ENCODE data around the gene SMARCA5.

Gene SMARCA5

DNA sequence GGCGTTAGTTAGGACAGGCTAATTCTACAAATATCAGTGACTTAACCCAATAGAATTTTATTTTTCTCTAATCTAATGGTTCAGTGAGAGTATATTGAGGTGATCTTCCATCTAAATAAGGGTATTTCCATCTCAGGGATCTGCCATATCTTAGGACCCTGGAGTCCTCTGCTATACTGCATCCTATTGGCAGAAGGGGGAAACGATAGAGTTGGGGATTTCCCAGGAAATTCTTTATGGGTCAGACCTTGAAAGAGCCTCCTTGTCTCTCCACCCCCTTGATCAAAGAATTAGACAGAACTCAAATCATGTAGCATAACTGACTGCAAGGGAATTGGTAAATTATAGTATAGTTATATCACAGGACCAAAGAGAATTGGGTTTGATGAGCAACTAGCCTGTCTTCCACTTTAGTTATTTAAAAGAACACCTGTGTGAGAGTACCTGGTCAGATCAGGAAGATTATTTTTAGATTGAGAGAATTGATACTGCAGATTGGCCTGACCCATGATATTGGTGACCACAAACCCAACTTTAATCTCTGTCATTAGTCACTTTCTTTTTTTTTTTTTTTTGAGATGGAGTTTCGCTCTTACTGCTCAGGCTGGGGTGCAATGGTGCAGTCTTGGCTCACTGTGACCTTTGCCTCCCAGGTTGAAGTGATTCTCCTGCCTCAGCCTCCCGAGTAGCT lies 25.6 kb downstream of the SMARCA5 start:
- DNase-seq = no peak

DNA sequence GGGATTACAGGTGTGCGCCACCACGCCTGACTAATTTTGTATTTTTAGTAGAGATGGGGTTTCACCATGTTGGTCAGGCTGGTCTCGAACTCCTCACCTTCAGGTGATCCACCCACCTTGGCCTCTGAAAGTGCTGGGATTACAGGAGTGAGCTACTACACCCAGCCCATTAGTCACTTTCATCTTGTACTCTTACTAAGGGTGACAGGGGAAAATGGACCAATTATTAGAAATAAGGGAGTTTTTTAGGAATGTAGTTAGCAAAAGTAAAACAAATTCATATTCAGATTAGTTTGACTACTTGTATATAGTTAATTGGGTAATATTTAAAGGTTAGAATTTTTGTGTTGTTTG lies 26.1 kb downstream of the SMARCA5 start:
- no peak for DNase-seq

- no peak for DNase-seq
Measured at GRCh38 chr4:143549928-143550327, 36.4 kb downstream of the SMARCA5 start.

DNA sequence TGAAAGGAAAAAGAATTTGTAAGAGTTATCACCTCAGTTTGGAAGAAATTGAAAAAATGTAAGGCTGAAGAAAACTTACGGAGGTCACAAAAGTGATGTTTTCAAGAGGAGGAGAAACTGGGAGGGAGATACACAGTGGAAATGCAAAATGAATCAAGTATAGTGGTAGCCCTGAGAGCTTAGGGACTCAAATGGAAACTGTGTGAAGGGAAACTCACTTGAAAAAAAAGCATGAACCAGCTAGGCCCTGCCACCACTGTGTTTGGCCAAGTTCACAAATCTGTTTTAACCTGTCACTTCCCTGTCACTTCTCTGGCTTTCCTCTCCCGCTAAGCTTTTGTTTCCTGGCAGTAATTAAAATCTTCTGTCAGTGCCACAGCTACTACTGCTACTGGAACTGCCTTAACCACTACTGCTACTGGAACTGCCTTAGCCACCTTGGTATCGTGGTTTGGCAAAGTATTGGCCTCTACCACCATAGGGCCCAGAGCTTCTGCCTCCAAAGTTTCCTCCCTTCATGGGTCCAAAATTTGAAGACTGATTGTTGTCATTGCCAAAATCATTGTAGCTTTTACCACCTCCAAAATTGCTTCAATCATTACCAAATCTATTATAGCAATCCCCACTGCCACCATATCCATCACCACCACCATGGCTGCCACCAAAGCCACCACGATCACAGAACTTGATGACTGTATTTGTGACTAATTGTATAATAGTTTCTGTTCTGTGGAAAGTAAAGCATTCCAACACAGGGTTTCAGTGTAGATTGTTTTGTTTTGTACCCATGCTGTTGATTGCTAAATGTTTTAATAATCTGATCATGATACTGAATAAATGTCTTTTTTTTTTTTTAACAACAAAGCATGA lies 41.5 kb downstream of the SMARCA5 start:
- no peak for DNase-seq

- no peak for DNase-seq
Measured at GRCh38 chr4:143555676-143556075, 42.2 kb downstream of the SMARCA5 start.

- DNase-seq = no peak
Measured at GRCh38 chr4:143558286-143558685, 44.8 kb downstream of the SMARCA5 start.

GRCh38 chr4:143558823-143559756 lies 45.6 kb downstream of the SMARCA5 start:
- DNase-seq = no peak

- DNase-seq = no peak
Measured at GRCh38 chr4:143559757-143560147, 46.2 kb downstream of the SMARCA5 start.

- no peak for DNase-seq
Measured at GRCh38 chr4:143564472-143564871, 51.0 kb downstream of the SMARCA5 start.

DNA sequence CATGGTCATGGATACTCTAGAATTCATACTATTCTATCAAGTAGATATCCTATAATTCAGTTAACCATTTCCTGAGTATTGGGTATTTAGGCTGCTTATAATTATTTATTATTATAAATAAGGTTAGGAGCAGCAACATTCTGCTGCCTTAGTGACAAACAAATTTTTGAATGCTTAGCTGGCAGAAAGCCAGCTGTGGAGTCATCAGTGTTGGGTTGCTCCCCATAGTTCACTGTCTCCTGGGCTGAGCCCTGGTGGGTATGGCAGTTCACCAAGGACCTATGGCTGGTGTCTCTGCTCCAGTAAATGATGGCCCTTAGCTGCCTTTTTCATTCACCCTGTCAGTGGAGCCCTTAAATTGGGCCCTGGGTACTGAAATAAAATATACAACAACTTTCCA lies 61.8 kb downstream of the SMARCA5 start:
- no peak for DNase-seq

DNA sequence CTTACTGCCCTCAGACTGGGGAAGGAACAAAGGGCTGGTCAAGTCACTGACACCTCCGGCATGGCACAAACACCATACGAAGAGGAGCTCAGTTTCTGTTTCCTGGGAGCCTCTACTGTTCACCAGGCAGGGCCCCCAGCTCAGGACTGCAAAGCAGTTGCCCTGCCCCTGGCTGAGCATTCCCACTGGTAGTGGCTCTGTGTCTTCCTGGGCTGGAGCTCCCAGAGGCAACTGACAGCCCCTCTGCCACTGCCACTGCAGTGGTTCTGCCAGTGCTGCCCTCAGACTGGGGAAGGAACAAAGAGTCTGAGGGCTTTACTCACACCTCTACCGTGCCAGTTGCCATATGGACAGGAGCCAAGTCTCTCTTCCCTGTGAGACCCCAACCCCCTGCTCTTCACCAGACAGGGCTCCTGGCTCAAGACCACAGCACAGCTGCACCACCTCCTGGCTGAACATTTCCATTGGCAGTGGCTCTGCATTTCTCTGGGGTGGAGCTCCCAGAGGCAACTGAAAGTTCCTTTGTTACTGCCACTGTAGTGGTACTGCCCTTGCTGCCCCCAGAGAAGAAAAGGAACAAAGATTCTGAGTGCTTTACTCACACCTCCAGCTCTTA lies 67.9 kb downstream of the SMARCA5 start:
- DNase-seq = no peak

GRCh38 chr4:143585548-143585947 lies 72.0 kb downstream of the SMARCA5 start:
- no peak for DNase-seq

GRCh38 chr4:143586080-143586479 lies 72.6 kb downstream of the SMARCA5 start:
- no peak for DNase-seq

GRCh38 chr4:143587703-143588102 lies 74.2 kb downstream of the SMARCA5 start:
- DNase-seq = no peak

GRCh38 chr4:143597276-143597675 lies 83.8 kb downstream of the SMARCA5 start:
- DNase-seq = no peak

GRCh38 chr4:143598816-143599215 lies 85.3 kb downstream of the SMARCA5 start:
- DNase-seq = no peak

DNA sequence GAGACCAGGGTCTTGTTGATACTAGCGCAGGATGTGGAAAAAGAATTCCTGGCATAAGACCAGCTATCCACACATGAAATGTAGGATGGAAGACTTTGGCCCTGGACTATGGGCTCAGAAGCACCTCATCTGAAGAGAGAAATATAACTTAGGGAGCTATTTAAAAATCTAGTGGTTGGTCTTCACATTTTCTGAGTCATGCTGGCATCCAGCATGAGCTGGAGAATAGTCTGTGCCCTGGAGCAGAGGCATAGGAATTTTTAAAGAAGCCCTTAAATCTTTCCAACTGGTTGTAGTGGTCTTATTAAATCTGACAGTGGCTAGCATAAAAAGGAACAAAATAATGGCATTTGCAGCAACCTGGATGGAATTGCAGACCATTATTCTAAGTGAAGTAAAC lies 86.3 kb downstream of the SMARCA5 start:
- DNase-seq = no peak

DNA sequence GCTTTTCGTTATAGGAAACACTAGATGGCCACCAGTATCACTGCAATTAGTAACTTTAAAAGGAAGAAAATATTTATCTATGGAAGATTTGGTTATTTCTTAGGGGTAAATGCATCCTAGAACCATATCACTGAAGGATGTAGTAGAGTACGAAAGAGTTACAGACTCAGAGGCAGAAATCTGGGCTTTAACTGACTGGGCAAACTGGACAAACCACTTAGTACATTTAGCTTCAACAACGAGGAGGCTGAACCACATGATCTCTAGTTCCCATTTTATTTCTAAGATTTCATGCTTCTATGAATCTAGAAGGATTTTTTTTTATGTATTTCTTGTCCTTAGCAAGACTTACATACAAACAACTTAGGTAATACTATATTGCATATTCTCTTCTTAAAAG lies 93.0 kb downstream of the SMARCA5 start:
- DNase-seq = no peak

Data from cerebellar nuclear complex (tissue), 1 donor.